ENCODE data around the gene PPP2R5B.
A peak's percentile ranks its signal among the peaks of the same experiment; 100 is the strongest.
"Not testable (repeated sequence)": the region's sequence is repeated elsewhere in the genome, so short reads cannot be mapped to it uniquely, and the experiment has no call there.

PPP2R5B gene

GRCh38 chr11:64969209-64969608 lies 44.7 kb downstream of the PPP2R5B start:
- H3K27ac ChIP-seq, result no peak overlapping the region
- no peak for TF ChIP-seq CTCF (conservative IDR thresholded peaks at IDR 0.05)

GRCh38 chr11:64970731-64971151 lies 46.3 kb downstream of the PPP2R5B start:
- no peak for TF ChIP-seq CTCF (conservative IDR thresholded peaks at IDR 0.05)
- no peak overlapping the region for H3K27ac ChIP-seq

GRCh38 chr11:64971421-64972233 lies 47.1 kb downstream of the PPP2R5B start, which contains the start of gene MAJIN:
Gene MAJIN (minus strand): TSS chr11:64972108. CDS start chr11:64959405, 12,703 bp downstream.
- H3K27ac ChIP-seq, result peak within 1 kb of the TSS; percentile 73
- no peak for TF ChIP-seq CTCF (conservative IDR thresholded peaks at IDR 0.05)

- TF ChIP-seq CTCF (conservative IDR thresholded peaks at IDR 0.05), result no peak
- H3K27ac ChIP-seq, result no peak overlapping the region
These were observed 49.6 kb downstream of the PPP2R5B start for GRCh38 chr11:64974124-64974523.

- TF ChIP-seq CTCF (conservative IDR thresholded peaks at IDR 0.05), result no peak
- no peak overlapping the region for H3K27ac ChIP-seq
These were observed 52.2 kb downstream of the PPP2R5B start for GRCh38 chr11:64976651-64977050.

- H3K27ac ChIP-seq, result not testable (repeated sequence)
These were observed 58.9 kb downstream of the PPP2R5B start for GRCh38 chr11:64983339-64983738.
